PC-3 (cell line): ENCODE measurements around the gene BCAS3. TPM values are rescaled to one million over a fixed set of nuclear protein-coding genes. Genes with fewer than 3 reads are reported as not detected.

Source experiments
- ATAC-seq: fragments of 200-7000 bp; cut with Tn5 transposase; 2 replicates; pipeline ENCODE4 v1.9.1; 2020; ENCODE audit warnings: mild to moderate bottlenecking, moderate library complexity
- BruUV-seq: library from RNA; stranded (reverse); fragments of 400-500 nt; replicated peaks from 2 replicates; lab custom pipeline; 2021; lab: Mats Ljungman, UMichigan
- CTCF ChIA-PET: fragments of 300-600 bp; sonication (Branson Sonifier 250); formaldehyde crosslinking; loops from one replicate; lab custom pipeline; 2022; ENCODE audit warnings: antibody characterized with exemption; lab: Charles Lee
- POLR2A ChIA-PET: fragments of 300-600 bp; sonication (Branson Sonifier 250); formaldehyde crosslinking; loops from one replicate; lab custom pipeline; 2022; ENCODE audit warnings: antibody characterized with exemption; ENCODE audit not compliant: unreplicated experiment; lab: Charles Lee
- DNase-seq: peaks from one replicate; pipeline ENCODE4 v3.0.0-alpha.2; 2015
- H2AFZ ChIP-seq: fragments of 300-600 bp; sonication (generic); 2 replicates; pipeline ENCODE4 v1.6.0; 2016; ENCODE audit warnings: antibody characterized with exemption, low read length
- H3F3A ChIP-seq: fragments of 300-600 bp; sonication (generic); one replicate; pipeline ENCODE4 v1.6.0; 2017; ENCODE audit warnings: antibody characterized with exemption, low read length, control low read depth, mild to moderate bottlenecking; ENCODE audit not compliant: unreplicated experiment
- H3K27ac ChIP-seq: fragments of 300-600 bp; sonication (generic); 2 replicates; pipeline ENCODE4 v1.5.1; 2016; ENCODE audit warnings: mild to moderate bottlenecking, low read length
- H3K27me3 ChIP-seq: fragments of 300-600 bp; sonication (generic); 2 replicates; pipeline ENCODE4 v1.6.1; 2016; ENCODE audit warnings: low read length, mixed read lengths
- H3K36me3 ChIP-seq: fragments of 300-600 bp; sonication (generic); 2 replicates; pipeline ENCODE4 v1.6.1; 2016; ENCODE audit warnings: low read depth, mixed run types, low read length, mixed read lengths
- H3K4me1 ChIP-seq: fragments of 300-600 bp; sonication (generic); 2 replicates; pipeline ENCODE4 v1.5.1; 2016; ENCODE audit warnings: low read length; ENCODE audit not compliant: insufficient read depth
- H3K4me2 ChIP-seq: fragments of 300-600 bp; sonication (generic); 2 replicates; pipeline ENCODE4 v1.6.0; 2016; ENCODE audit warnings: low read length
- H3K4me3 ChIP-seq: fragments of 300-600 bp; sonication (generic); 2 replicates; pipeline ENCODE4 v1.5.1; 2016; ENCODE audit warnings: mild to moderate bottlenecking, low read length, mixed read lengths
- H3K79me2 ChIP-seq: fragments of 300-600 bp; sonication (generic); 2 replicates; pipeline ENCODE4 v1.6.1; 2017; ENCODE audit warnings: low read length, mixed read lengths
- H3K9ac ChIP-seq: fragments of 300-600 bp; sonication (generic); 2 replicates; pipeline ENCODE4 v1.6.0; 2016; ENCODE audit warnings: mild to moderate bottlenecking, low read length
- H3K9me2 ChIP-seq: fragments of 300-600 bp; sonication (generic); replicated peaks from 2 replicates; pipeline ENCODE4 v1.6.1; 2016; ENCODE audit warnings: mixed run types, low read length, mixed read lengths
- H3K9me3 ChIP-seq: fragments of 300-600 bp; sonication (generic); 2 replicates; pipeline ENCODE4 v1.6.1; 2016; ENCODE audit warnings: low read length, mixed read lengths
- H4K20me1 ChIP-seq: fragments of 300-600 bp; sonication (generic); 2 replicates; pipeline ENCODE4 v1.6.1; 2016; ENCODE audit warnings: low read length, mixed read lengths
- EZH2 ChIP-seq: fragments of 300-600 bp; sonication (generic); IDR thresholded peaks from one replicate; pipeline ENCODE4 v1.6.1; 2017; ENCODE audit warnings: antibody characterized with exemption, mild to moderate bottlenecking, low read length; ENCODE audit not compliant: unreplicated experiment
- EZH2phosphoT487 ChIP-seq: fragments of 300-600 bp; sonication (generic); IDR thresholded peaks from 2 replicates; pipeline ENCODE4 v1.6.1; 2018; ENCODE audit warnings: mild to moderate bottlenecking, antibody characterized with exemption, low read length, borderline replicate concordance
- intact Hi-C: fragments of 100-400 bp; cut with micrococcal nuclease; formaldehyde crosslinking; loops from 2 replicates; pipeline ENCODE4 v1.9.0; 2023
- total RNA-seq: library from RNA; depleted of rRNA; stranded (reverse); fragments of >200 nt; gene quantifications from 2 replicates; pipeline ENCODE4 v1.2.3, GENCODE V29; 2014
- TF ChIP-seq, protein P1 (sequence below): fragments of 300-600 bp; sonication (generic); conservative IDR thresholded peaks from 2 replicates; pipeline ENCODE4 v1.5.1; 2017; ENCODE audit warnings: antibody characterized with exemption, low read depth, mild to moderate bottlenecking, low read length

Gene BCAS3
- total RNA-seq, 1 experiment from 2014 or later: 25.9 TPM

GRCh38 chr17:61362852-61363600, 685.4 kb downstream of the BCAS3 start:
- no peak overlapping the region for H3K27ac ChIP-seq
- no peaks in the 10 kb centered on the region for H4K20me1 ChIP-seq
- ChIA-PET CTCF (no interaction called here), POLR2A (no interaction called here)
- H3F3A ChIP-seq: no peaks in the 10 kb centered on the region
- H3K9me2 ChIP-seq: no peaks in the 10 kb centered on the region
- no peaks in the 10 kb centered on the region for H3K36me3 ChIP-seq
- no peak for ATAC-seq
- H2AFZ ChIP-seq: no peak overlapping the region
- H3K9ac ChIP-seq: no peak overlapping the region
- TF ChIP-seq EZH2: no peak
- TF ChIP-seq EZH2phosphoT487: no peak
- intact Hi-C loops: no loop called here
- no peaks in the 10 kb centered on the region for H3K27me3 ChIP-seq
- H3K4me2 ChIP-seq: no peak overlapping the region
- H3K4me1 ChIP-seq: peaks cover 22% of the 10 kb centered on the region
- H3K79me2 ChIP-seq: no peaks in the 10 kb centered on the region
- DNase-seq: no peak
- no peak overlapping the region for H3K4me3 ChIP-seq
- H3K9me3 ChIP-seq: no peaks in the 10 kb centered on the region
- no TSS peak for BruUV-seq

GRCh38 chr17:61363601-61364462, 686.2 kb downstream of the BCAS3 start:
- ATAC-seq (no peak), DNase-seq (peak; percentile 15)
- BruUV-seq: no TSS peak
- no peaks in the 10 kb centered on the region for H3K27me3 ChIP-seq
- no peak overlapping the region for H3K4me3 ChIP-seq
- H4K20me1 ChIP-seq: no peaks in the 10 kb centered on the region
- no peak overlapping the region for H2AFZ ChIP-seq
- intact Hi-C loops: no loop called here
- H3K9me3 ChIP-seq: no peaks in the 10 kb centered on the region
- TF ChIP-seq, protein P1, sequence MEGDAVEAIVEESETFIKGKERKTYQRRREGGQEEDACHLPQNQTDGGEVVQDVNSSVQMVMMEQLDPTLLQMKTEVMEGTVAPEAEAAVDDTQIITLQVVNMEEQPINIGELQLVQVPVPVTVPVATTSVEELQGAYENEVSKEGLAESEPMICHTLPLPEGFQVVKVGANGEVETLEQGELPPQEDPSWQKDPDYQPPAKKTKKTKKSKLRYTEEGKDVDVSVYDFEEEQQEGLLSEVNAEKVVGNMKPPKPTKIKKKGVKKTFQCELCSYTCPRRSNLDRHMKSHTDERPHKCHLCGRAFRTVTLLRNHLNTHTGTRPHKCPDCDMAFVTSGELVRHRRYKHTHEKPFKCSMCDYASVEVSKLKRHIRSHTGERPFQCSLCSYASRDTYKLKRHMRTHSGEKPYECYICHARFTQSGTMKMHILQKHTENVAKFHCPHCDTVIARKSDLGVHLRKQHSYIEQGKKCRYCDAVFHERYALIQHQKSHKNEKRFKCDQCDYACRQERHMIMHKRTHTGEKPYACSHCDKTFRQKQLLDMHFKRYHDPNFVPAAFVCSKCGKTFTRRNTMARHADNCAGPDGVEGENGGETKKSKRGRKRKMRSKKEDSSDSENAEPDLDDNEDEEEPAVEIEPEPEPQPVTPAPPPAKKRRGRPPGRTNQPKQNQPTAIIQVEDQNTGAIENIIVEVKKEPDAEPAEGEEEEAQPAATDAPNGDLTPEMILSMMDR: no peak
- TF ChIP-seq EZH2phosphoT487: no peak
- TF ChIP-seq EZH2: no peak
- H3K79me2 ChIP-seq: no peaks in the 10 kb centered on the region
- H3K36me3 ChIP-seq: no peaks in the 10 kb centered on the region
- H3K27ac ChIP-seq: no peak overlapping the region
- no peaks in the 10 kb centered on the region for H3F3A ChIP-seq
- no peak overlapping the region for H3K9ac ChIP-seq
- H3K9me2 ChIP-seq: no peaks in the 10 kb centered on the region
- ChIA-PET POLR2A (no interaction called here), CTCF (no interaction called here)
- H3K4me1 ChIP-seq: peaks cover 22% of the 10 kb centered on the region
- H3K4me2 ChIP-seq: no peak overlapping the region

GRCh38 chr17:61364463-61364846, 686.8 kb downstream of the BCAS3 start:
- CTCF ChIA-PET: no interaction called here
- POLR2A ChIA-PET: interaction anchor here (0.6 kb wide), 1 partner anchor 55 kb away, joined by 3 read pairs; no protein-coding TSS in a partner anchor
- Histone ChIP-seq H3K79me2 (no peaks in the 10 kb centered on the region), H3K9me3 (no peaks in the 10 kb centered on the region), H3F3A (no peaks in the 10 kb centered on the region), H4K20me1 (no peaks in the 10 kb centered on the region), H3K9me2 (no peaks in the 10 kb centered on the region), H3K9ac (no peak overlapping the region), H3K4me1 (peaks cover 22% of the 10 kb centered on the region), H3K27ac (no peak overlapping the region), H3K36me3 (no peaks in the 10 kb centered on the region), H2AFZ (no peak overlapping the region), H3K27me3 (no peaks in the 10 kb centered on the region), H3K4me3 (no peak overlapping the region), H3K4me2 (no peak overlapping the region)
- TF ChIP-seq EZH2: no peak
- no peak for TF ChIP-seq EZH2phosphoT487
- TF ChIP-seq, protein P1: no peak
- BruUV-seq: no TSS peak
- no peak for ATAC-seq
- intact Hi-C loops: no loop called here
- DNase-seq: no peak
